VCaP (cell line): ENCODE measurements around the gene KRT4.
"Not testable (repeated sequence)": the region's sequence is repeated elsewhere in the genome, so short reads cannot be mapped to it uniquely, and the experiment has no call there.

ENCODE experiments used
- H3K27ac ChIP-seq: fragments of 450-650 bp; 2 replicates; pipeline ENCODE4 v1.5.1; 2017
- TF ChIP-seq, protein P1 (sequence below): fragments of 450-650 bp; conservative IDR thresholded peaks from 2 replicates; pipeline ENCODE4 v1.5.1; 2017; ENCODE audit warnings: mild to moderate bottlenecking, moderate library complexity

Gene KRT4

GRCh38 chr12:52813885-52814709, at the start of gene KRT4:
TSS of gene KRT4 (minus strand) at chr12:52814116. CDS start at chr12:52814058, 58 bp downstream.
- no peak within 1 kb of the TSS for H3K27ac ChIP-seq
- TF ChIP-seq, protein P1, sequence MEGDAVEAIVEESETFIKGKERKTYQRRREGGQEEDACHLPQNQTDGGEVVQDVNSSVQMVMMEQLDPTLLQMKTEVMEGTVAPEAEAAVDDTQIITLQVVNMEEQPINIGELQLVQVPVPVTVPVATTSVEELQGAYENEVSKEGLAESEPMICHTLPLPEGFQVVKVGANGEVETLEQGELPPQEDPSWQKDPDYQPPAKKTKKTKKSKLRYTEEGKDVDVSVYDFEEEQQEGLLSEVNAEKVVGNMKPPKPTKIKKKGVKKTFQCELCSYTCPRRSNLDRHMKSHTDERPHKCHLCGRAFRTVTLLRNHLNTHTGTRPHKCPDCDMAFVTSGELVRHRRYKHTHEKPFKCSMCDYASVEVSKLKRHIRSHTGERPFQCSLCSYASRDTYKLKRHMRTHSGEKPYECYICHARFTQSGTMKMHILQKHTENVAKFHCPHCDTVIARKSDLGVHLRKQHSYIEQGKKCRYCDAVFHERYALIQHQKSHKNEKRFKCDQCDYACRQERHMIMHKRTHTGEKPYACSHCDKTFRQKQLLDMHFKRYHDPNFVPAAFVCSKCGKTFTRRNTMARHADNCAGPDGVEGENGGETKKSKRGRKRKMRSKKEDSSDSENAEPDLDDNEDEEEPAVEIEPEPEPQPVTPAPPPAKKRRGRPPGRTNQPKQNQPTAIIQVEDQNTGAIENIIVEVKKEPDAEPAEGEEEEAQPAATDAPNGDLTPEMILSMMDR = no peak

DNA sequence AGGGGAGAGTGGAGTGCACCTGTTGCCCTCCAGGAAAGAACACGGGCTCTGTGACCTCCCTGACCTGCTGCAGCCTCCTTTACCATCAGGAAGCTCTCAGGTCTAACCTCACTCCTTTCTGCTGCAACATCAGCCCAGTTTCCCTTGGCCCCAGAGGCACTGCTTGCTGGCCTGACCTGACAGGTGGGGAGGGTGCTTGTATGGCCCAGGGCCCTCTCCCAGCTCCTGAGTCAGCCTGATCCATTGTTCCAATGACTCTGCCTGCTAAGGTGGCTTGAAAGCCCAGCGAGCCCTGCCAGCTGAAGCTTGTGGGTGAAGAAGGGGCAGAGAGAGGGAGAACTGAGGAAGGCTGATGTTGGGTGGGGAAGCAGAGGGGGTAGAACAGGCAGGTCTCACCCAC, 48.1 kb upstream of the KRT4 start:
- TF ChIP-seq, protein P1 = no peak
- no peak overlapping the region for H3K27ac ChIP-seq

- H3K27ac ChIP-seq = no peak overlapping the region
- TF ChIP-seq, protein P1 = no peak
Measured at GRCh38 chr12:52861511-52861910, 47.6 kb upstream of the KRT4 start.

GRCh38 chr12:52860102-52860823, 46.3 kb upstream of the KRT4 start:
- H3K27ac ChIP-seq = no peak overlapping the region
- TF ChIP-seq, protein P1 = no peak

DNA sequence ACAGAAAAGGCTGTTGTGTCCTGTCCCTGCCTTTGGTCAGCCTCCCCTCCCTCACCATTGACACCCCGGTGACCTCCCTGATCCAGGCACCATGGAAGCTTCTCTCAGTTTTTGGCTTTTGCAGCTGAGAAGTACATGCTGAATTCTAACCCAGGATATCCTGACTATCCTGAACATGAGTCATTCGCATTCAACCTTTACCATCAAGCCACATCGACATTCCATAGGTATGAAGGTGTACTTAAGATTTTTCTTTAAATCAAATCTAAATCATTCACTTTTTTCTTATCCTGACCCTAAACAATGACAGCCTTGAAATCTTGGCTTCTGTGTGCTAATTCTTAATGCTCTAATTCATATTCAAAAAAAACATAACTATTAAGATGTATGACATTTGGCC, 43.6 kb upstream of the KRT4 start:
- TF ChIP-seq, protein P1 = no peak
- no peak overlapping the region for H3K27ac ChIP-seq

GRCh38 chr12:52856787-52857186, 42.9 kb upstream of the KRT4 start:
- no peak overlapping the region for H3K27ac ChIP-seq
- TF ChIP-seq, protein P1 = no peak

DNA sequence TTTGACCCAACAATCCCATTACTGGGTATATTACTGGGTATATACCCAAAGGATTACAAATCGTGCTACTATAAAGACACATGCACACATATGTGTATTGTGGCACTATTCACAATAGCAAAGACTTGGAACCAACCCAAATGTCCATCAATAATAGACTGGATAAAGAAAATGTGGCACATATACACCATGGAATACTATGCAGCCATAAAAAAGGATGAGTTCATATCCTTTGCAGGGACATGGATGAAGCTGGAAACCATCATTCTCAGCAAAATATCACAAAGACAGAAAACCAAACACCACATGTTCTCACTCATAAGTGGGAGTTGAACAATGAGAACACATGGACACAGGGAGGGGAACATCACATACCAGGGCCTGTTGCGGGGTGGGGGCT, 42.2 kb upstream of the KRT4 start:
- not testable (repeated sequence) for H3K27ac ChIP-seq

DNA sequence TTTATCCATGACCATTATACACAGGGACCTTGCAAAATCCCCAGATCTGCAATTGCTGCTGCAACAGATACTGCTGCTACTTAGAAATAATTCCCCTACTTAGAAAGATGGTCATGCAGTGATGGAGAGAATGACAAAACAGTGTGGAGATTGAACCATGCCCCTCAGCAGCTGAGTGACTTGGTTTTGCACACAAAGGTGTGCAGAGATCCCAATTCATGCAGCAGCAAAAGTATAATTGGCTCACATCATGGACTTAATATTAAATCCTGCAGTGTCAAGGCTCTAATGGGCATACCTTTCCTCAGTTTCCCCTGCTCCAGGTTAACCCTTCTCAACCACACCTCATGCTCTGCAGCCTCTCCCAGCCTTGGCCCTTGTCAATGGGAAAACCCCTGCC, 37.9 kb upstream of the KRT4 start:
- H3K27ac ChIP-seq = no peak overlapping the region
- TF ChIP-seq, protein P1 = no peak
